Measurements from ENCODE around the gene PLXNA4.

GRCh38 chr7:132250480-132251326 lies 325.6 kb downstream of the PLXNA4 start:
- TF ChIP-seq, protein P1, sequence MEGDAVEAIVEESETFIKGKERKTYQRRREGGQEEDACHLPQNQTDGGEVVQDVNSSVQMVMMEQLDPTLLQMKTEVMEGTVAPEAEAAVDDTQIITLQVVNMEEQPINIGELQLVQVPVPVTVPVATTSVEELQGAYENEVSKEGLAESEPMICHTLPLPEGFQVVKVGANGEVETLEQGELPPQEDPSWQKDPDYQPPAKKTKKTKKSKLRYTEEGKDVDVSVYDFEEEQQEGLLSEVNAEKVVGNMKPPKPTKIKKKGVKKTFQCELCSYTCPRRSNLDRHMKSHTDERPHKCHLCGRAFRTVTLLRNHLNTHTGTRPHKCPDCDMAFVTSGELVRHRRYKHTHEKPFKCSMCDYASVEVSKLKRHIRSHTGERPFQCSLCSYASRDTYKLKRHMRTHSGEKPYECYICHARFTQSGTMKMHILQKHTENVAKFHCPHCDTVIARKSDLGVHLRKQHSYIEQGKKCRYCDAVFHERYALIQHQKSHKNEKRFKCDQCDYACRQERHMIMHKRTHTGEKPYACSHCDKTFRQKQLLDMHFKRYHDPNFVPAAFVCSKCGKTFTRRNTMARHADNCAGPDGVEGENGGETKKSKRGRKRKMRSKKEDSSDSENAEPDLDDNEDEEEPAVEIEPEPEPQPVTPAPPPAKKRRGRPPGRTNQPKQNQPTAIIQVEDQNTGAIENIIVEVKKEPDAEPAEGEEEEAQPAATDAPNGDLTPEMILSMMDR (IDR thresholded peaks at IDR 0.05): no peak
- TF ChIP-seq POLR2A (IDR thresholded peaks at IDR 0.05): no peak
